WI38 (cell line): ENCODE data around the gene IL20RA.

Source experiments
- H3K4me3 ChIP-seq: 2 replicates; pipeline ENCODE4 v1.5.1; 2011; ENCODE audit warnings: low read depth, mild to moderate bottlenecking, control low read depth, low read length
- CTCF ChIP-seq: IDR thresholded peaks from 2 replicates; pipeline ENCODE4 v1.5.1; 2012; ENCODE audit warnings: low read depth, mild to moderate bottlenecking, control low read depth, low read length

IL20RA gene

GRCh38 chr6:137025786-137026730 is 18.7 kb downstream of the IL20RA start:
- no peak for TF ChIP-seq CTCF
- no peak overlapping the region for H3K4me3 ChIP-seq

- H3K4me3 ChIP-seq, result no peak overlapping the region
- TF ChIP-seq CTCF, result no peak
Observed at GRCh38 chr6:137024237-137024990, 20.4 kb downstream of the IL20RA start.

GRCh38 chr6:137020776-137021175 is 24.0 kb downstream of the IL20RA start:
- TF ChIP-seq CTCF, result no peak
- H3K4me3 ChIP-seq, result no peak overlapping the region

GRCh38 chr6:137019476-137020272 is 25.1 kb downstream of the IL20RA start:
- H3K4me3 ChIP-seq, result no peak overlapping the region
- no peak for TF ChIP-seq CTCF

GRCh38 chr6:137017081-137017480 is 27.7 kb downstream of the IL20RA start:
- no peak for TF ChIP-seq CTCF
- no peak overlapping the region for H3K4me3 ChIP-seq

GRCh38 chr6:137016356-137016755 is 28.4 kb downstream of the IL20RA start:
- no peak for TF ChIP-seq CTCF
- no peak overlapping the region for H3K4me3 ChIP-seq
